HG02943 (cell line): ENCODE results near the gene TCEAL6.
A peak's percentile ranks its signal among the peaks of the same experiment; 100 is the strongest.
"Not testable (repeated sequence)": the region's sequence is repeated elsewhere in the genome, so short reads cannot be mapped to it uniquely, and the experiment has no call there.

Experiments
- ATAC-seq: cut with Tn5 transposase; IDR thresholded peaks from one replicate; pipeline ENCODE4 v1.9.1; 2021; ENCODE audit warnings: mild to moderate bottlenecking, low read depth, moderate library complexity; ENCODE audit not compliant: unreplicated experiment

TCEAL6 gene

GRCh38 chrX:102142274-102142673, at the start of gene TCEAL6:
Gene TCEAL6, minus strand, starts transcription at chrX:102142481.
- not testable (repeated sequence) for ATAC-seq

- no peak for ATAC-seq
These were observed 43.9 kb upstream of the TCEAL6 start for GRCh38 chrX:102185967-102186720.

- peak; percentile 96 for ATAC-seq
These were observed 13.5 kb upstream of the TCEAL6 start, which contains the start of gene BEX5 for GRCh38 chrX:102155806-102156179. Gene BEX5, minus strand, starts transcription at chrX:102155977. Its CDS starts 1,712 bp downstream, at chrX:102154265.

GRCh38 chrX:102154900-102155805, 12.9 kb upstream of the TCEAL6 start:
- ATAC-seq, result peak; percentile 39

DNA sequence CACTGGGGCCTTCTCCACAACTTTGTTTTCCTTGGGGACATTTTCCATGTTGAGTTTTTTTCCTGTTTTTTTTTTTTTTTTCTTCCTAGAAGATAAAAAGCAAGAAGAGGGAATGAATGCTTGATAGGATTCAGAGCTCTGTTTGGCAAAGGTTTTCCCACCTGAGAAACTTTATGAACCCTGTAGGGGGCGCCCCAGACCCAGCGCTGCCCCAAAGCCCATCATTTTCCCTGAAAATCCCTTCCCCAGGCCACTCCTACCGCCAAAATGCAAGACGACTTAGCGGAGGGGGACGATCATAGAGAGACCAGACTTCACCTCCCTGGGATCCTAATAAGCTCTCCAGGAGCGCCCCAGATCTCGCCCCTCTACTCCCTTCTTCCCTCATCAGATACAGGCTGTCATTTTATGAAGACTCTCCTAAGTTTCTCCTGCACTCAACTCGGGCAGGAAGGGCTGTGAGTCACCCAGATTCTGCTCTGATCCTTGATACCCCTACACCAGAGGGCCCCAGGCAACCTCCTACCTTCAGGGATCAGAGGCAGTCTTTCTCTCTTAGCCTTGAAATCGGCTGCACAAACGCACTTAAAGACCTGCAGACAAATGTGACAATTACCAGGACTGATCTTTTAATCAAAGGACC, 12.1 kb upstream of the TCEAL6 start:
- ATAC-seq, result no peak

- ATAC-seq, result not testable (repeated sequence)
These were observed 650 bp downstream of the TCEAL6 start for GRCh38 chrX:102141631-102142030.

- not testable (repeated sequence) for ATAC-seq
These were observed 1.4 kb downstream of the TCEAL6 start for GRCh38 chrX:102140876-102141275.

DNA sequence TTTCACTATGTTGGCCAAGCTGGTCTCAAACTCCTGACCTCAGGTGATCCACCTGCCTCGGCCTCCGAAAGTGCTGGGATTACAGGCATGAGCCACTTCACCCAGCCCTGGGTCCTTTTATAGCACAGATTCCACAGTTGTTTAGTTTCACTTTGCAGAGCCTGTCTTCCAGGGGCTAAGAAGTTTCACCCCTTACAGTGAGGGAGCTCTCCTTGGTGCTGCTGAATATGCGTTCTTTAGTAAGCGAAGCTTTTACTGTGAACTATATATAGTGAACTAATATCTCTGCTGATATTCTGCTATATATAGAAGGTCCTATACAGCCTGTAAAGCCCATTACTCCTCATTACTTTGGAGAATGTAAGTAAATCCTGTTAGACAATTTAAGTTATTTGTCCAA, 4.2 kb downstream of the TCEAL6 start:
- no peak for ATAC-seq

- ATAC-seq, result no peak
These were observed 12.8 kb downstream of the TCEAL6 start for GRCh38 chrX:102129473-102129872.

DNA sequence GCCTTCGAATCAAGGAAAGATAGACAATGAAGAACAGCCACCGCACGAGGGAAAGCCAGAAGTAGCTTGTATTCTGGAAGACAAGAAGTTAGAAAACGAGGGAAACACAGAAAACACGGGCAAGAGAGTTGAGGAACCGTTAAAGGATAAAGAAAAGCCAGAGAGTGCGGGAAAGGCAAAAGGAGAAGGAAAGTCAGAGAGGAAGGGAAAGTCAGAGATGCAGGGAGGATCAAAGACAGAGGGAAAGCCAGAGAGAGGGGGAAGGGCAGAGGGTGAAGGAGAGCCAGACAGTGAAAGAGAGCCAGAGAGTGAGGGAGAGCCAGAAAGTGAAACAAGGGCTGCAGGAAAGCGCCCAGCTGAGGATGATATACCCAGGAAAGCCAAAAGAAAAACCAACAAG, 15.4 kb downstream of the TCEAL6 start:
- ATAC-seq, result no peak

- ATAC-seq, result not testable (repeated sequence)
These were observed 16.0 kb downstream of the TCEAL6 start for GRCh38 chrX:102126080-102126818.

DNA sequence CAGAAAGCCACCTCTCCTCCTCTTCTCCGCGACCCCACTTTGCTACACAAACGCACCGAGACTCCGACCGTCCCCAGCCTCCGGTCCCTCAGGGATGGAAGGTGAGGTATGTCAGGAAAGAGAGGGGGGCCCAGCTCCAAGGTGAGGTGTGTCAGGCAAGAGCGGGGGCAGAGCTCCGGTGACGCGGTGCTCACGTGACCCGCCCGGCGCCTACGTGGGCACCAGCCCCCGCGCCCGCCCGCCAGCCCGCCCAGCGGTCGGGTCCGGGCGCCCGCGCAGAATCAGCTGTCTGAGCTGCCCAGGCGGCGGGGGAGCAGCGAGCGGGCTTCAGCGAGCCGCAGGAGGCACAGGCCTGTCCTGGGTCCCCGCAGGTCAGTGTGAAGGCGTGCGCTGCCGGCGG, 16.8 kb downstream of the TCEAL6 start, which contains the start of gene TCEAL2:
TSS of gene TCEAL2 (plus strand) at position 244 of the 400 bp plus-strand sequence. CDS start 1,152 bp downstream, outside the sequence.
- not testable (repeated sequence) for ATAC-seq

GRCh38 chrX:102125014-102125413, 17.3 kb downstream of the TCEAL6 start:
- ATAC-seq, result not testable (repeated sequence)

DNA sequence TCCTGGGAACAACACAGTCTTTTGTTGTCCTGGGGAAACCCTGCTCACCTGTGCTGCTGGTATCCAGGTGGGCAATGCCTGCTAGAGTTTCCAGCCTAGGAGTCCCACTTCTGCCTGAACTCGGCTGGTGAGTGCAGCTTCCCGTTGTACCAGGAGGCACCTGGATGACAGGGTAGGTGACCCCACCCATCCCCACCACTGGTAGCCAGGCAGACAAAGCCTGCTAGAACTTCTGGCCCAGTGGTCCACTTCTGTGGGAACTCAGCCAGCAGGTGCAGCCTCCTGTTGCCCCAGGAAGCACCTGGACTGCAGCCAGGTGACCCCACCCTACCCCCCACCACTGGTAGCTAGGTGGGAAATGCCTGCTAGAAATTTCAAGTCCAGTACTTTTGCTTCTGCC, 26.5 kb downstream of the TCEAL6 start:
- no peak for ATAC-seq

- no peak for ATAC-seq
These were observed 28.9 kb downstream of the TCEAL6 start for GRCh38 chrX:102113367-102113766.
